HG02973 (cell line): ENCODE measurements around the gene KATNAL1.

Experiments
- ATAC-seq: cut with Tn5 transposase; IDR thresholded peaks from one replicate; pipeline ENCODE4 v1.9.1; 2021; ENCODE audit warnings: moderate library complexity; ENCODE audit not compliant: unreplicated experiment

The KATNAL1 gene

GRCh38 chr13:30169442-30169841 lies 137.9 kb downstream of the KATNAL1 start:
- no peak for ATAC-seq

DNA sequence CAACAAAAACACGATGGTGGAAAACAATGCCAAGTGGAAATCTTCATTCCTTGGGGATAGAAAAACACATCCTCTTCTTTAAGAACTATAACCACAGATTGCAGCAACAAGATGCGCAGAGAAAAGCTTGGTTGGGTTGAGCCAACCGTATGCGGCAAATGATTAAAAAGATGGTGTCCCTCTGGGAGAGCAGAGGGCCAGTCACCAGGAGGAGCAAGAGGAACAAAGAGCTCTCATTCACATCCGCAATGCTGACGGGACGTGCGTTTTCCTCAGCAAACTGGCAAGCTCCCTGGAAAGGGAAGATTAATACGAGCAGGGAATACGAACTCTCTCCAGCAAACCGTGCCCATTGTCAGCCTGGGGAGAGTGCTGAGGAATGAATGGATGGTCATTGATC lies 141.6 kb downstream of the KATNAL1 start:
- no peak for ATAC-seq

GRCh38 chr13:30165071-30165470 lies 142.3 kb downstream of the KATNAL1 start:
- ATAC-seq, result no peak

GRCh38 chr13:30164146-30164545 lies 143.2 kb downstream of the KATNAL1 start:
- no peak for ATAC-seq

DNA sequence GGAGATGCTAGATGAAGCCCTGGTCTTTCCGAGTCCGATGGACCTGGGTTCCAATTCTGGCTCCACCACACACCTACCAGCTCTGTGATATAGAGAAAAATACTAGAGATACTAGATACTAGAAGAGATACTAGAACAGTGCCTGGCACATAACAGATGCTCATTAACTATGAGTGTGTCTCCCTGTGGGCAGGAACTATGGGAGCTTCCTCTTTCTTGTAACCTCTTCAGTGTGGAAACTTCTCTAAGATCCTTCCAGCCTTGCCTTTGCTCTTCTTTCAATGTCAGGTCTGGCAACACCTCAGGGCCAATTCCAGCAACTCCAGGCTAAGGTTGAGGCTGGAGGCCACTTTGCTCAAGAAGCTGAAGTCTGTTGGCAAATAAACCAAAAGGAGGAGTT lies 143.9 kb downstream of the KATNAL1 start:
- ATAC-seq, result no peak

DNA sequence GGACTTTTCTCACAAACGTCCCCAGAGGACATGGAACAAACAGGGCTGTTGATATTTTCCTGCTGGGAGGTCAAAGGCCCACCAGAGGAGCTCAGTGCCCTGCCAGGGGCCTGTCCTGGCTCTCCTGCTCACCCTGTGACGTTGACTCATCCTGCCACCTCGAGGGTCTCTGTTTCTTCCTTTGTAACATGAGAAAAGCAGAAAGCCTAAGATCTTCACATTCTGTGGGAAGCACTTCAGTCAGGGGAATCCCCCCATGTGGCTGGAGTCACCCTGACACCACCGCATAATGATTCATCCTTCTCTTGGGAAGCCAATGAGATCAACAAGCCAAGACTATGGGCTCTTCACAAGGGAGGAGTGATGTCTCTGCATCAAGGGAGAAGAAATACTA lies 147.9 kb downstream of the KATNAL1 start:
- no peak for ATAC-seq

- no peak for ATAC-seq
Measured at GRCh38 chr13:30158774-30159445, 148.4 kb downstream of the KATNAL1 start.

GRCh38 chr13:30157616-30157993 lies 149.7 kb downstream of the KATNAL1 start:
- no peak for ATAC-seq

DNA sequence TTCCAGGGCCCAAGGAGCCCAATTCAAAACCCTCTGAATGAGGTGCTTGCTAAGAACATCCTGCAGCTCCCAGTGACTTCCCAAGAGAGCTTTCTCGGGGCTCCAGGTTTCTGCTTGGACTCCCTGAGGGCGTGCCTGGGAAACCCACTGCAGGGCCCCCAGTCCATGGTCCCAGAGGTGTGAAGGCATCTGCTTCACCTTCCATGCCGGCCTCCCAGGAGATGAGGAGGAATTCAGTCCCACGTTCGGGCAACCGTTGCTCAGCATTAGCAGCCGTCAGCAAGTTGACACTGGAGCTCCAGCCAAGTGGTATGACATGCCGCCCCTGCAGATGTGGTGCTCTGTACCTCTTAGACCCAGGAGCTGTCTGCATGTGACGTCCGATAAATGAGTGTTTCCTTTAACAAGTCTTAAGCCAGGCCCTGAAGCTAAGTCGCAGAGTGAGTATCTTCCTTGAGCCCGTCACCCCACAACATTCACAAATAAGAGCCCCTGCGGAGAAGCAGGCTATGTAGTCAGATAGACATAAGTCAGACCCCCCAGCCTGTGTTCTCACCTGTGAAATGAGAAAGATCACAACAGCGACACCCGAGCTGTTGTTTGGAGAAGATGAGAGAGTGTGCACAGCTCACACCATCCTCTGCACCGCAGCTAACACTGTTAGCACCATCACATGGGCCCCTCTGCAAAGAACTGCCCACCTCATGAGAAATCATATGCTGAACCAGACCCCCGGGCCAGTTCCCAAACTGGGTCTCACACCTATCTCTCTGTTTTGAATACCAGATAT lies 150.3 kb downstream of the KATNAL1 start:
- ATAC-seq, result no peak

DNA sequence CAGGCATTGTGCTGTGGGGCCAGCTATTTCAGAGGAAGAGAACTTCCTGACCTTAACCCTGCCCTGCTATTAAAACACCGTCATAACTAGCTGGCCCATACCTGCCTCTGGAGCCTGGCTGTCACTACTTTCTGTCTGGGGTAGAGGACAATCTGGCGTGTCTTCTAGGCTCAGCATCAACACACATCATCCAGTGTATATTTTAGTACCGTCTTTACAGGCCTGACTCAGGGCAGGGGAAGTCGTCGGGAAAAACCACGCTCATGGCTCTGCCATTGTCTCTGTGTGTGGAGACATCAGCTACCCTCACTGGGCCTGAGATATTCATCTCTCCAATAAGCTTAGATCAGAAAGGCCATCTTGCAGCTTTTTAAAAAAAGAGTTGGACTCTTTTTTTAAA lies 151.1 kb downstream of the KATNAL1 start:
- no peak for ATAC-seq

DNA sequence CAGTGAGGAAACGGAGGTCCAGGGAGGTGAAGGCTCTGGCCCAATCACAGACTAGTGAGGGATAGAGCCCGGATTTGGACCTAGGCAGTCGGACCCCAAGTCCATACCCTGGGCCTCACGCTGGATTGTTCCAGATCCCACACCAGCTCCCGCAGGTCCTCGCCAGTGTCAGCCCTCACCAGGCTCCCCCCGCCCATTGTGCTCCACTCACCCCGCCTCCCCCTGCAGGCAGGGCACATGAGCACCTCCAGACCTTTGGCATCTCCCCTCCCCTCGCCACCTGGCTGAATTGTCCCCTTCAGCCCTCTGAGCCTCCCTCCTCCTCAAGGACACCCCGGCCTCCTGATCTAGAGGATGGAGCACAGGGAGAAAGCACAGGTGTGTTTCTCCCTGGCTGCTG lies 152.4 kb downstream of the KATNAL1 start:
- no peak for ATAC-seq

GRCh38 chr13:30154531-30154930 lies 152.8 kb downstream of the KATNAL1 start:
- ATAC-seq, result no peak

DNA sequence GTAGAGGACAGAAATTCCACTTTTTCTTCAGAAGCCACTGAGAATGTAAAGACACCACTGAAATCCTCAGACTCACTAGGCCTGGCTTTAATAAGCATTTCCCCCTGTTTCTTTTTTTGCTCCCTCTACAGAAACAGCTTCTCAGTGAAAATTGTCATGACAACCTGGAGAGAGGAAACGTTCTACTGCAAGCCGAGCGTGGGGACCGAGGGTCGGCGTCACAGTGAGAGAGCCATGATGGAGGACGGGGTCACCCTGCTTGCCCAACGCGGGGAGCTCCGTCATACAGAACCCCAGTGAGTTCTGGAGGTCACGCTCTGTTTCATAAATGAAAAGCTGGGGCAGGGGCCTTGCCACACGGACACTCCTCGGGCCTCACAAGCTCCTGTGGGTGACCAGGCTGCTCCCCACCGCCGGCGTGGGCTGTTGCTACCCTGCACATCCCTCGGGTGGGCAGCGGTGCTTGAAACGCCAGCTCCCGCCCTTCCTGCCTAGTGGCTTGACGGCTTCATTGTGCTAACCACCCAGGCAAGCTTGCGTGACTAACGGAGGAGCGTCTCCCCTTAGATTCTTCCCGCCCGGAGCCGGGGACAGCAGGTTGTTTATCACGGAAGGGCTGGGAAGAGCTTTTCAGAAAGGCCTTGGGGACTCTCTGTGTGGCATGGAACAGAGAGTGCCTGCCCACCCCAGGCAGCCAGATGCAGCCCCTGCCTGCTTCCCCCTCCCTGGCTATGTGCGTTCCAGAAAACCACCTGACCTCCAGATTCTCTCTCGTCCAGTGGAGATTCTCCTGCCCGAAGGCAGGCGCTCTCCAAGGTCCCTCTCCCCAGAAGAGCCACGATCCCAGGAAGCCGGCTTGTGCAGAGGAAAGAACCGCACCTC lies 153.6 kb downstream of the KATNAL1 start:
- ATAC-seq, result no peak
